NT2/D1 (cell line): ENCODE measurements around the gene IQSEC1.

Source experiments
- DNase-seq: peaks from one replicate; pipeline ENCODE4 v3.0.0-alpha.2; 2011; ENCODE audit warnings: low read depth, low spot score
- H3K27me3 ChIP-seq: 2 replicates; pipeline ENCODE4 v1.6.0; 2011; ENCODE audit warnings: mild to moderate bottlenecking; ENCODE audit not compliant: insufficient read length, insufficient read depth
- H3K36me3 ChIP-seq: 2 replicates; pipeline ENCODE4 v1.6.1; 2011; ENCODE audit warnings: mild to moderate bottlenecking, low read length, mixed read lengths; ENCODE audit not compliant: insufficient read depth, insufficient read length
- H3K4me1 ChIP-seq: 2 replicates; pipeline ENCODE4 v1.5.1; 2011; ENCODE audit not compliant: insufficient read depth, insufficient read length
- H3K4me3 ChIP-seq: 2 replicates; pipeline ENCODE4 v1.5.1; 2011; ENCODE audit warnings: low read depth; ENCODE audit not compliant: insufficient read length
- H3K9ac ChIP-seq: 2 replicates; pipeline ENCODE4 v1.6.0; 2011; ENCODE audit warnings: low read depth; ENCODE audit not compliant: insufficient read length
- H3K9me3 ChIP-seq: 2 replicates; pipeline ENCODE4 v1.5.1; 2011; ENCODE audit warnings: mild to moderate bottlenecking, low read length; ENCODE audit not compliant: insufficient read depth
- SUZ12 ChIP-seq: IDR thresholded peaks from 2 replicates; pipeline ENCODE4 v1.6.1; 2011; ENCODE audit not compliant: insufficient read length, insufficient read depth; ENCODE audit errors: extremely low read depth
- YY1 ChIP-seq: IDR thresholded peaks from 2 replicates; pipeline ENCODE4 v1.6.1; 2011; ENCODE audit not compliant: insufficient read length, insufficient read depth
- ZNF274 ChIP-seq: IDR thresholded peaks from 2 replicates; pipeline ENCODE4 v1.6.1; 2011; ENCODE audit warnings: mild to moderate bottlenecking, low read depth, low read length

Gene IQSEC1

GRCh38 chr3:12869035-12869621, 204.1 kb downstream of the IQSEC1 start:
- Histone ChIP-seq H3K4me3 (peak overlapping the region; percentile 71), H3K36me3 (no peaks in the 10 kb centered on the region), H3K9me3 (peaks cover 12% of the 10 kb centered on the region), H3K27me3 (peaks cover 53% of the 10 kb centered on the region), H3K4me1 (peaks cover 6% of the 10 kb centered on the region), H3K9ac (peak overlapping the region; percentile 69)
- TF ChIP-seq ZNF274: no peak
- TF ChIP-seq SUZ12: no peak
- TF ChIP-seq YY1: no peak
- DNase-seq: no peak

- no peak for TF ChIP-seq SUZ12
- no peak for TF ChIP-seq ZNF274
- TF ChIP-seq YY1: no peak
- Histone ChIP-seq H3K27me3 (peaks cover 52% of the 10 kb centered on the region), H3K36me3 (no peaks in the 10 kb centered on the region), H3K9ac (peak overlapping the region; percentile 69), H3K4me1 (peaks cover 4% of the 10 kb centered on the region), H3K9me3 (peaks cover 12% of the 10 kb centered on the region), H3K4me3 (peak overlapping the region; percentile 71)
- DNase-seq: peak; percentile 51
Observed at GRCh38 chr3:12868039-12869034, 204.9 kb downstream of the IQSEC1 start.

GRCh38 chr3:12866836-12867235, 206.4 kb downstream of the IQSEC1 start:
- TF ChIP-seq YY1 (no peak), ZNF274 (no peak), SUZ12 (no peak)
- no peak overlapping the region for H3K9ac ChIP-seq
- no peak for DNase-seq
- H3K27me3 ChIP-seq: peaks cover 47% of the 10 kb centered on the region
- no peaks in the 10 kb centered on the region for H3K36me3 ChIP-seq
- peaks cover 12% of the 10 kb centered on the region for H3K9me3 ChIP-seq
- no peak overlapping the region for H3K4me3 ChIP-seq
- peaks cover 4% of the 10 kb centered on the region for H3K4me1 ChIP-seq

- Histone ChIP-seq H3K27me3 (peaks cover 38% of the 10 kb centered on the region), H3K4me3 (no peak overlapping the region), H3K9me3 (peaks cover 12% of the 10 kb centered on the region), H3K36me3 (no peaks in the 10 kb centered on the region), H3K4me1 (peaks cover 4% of the 10 kb centered on the region), H3K9ac (no peak overlapping the region)
- DNase-seq: no peak
- no peak for TF ChIP-seq SUZ12
- no peak for TF ChIP-seq YY1
- TF ChIP-seq ZNF274: no peak
Observed at GRCh38 chr3:12865271-12865670, 208.0 kb downstream of the IQSEC1 start.

- H3K9ac ChIP-seq: no peak overlapping the region
- peaks cover 30% of the 10 kb centered on the region for H3K27me3 ChIP-seq
Observed at GRCh38 chr3:12862387-12862786, 210.8 kb downstream of the IQSEC1 start.

GRCh38 chr3:12861611-12862010, 211.6 kb downstream of the IQSEC1 start:
- no peak for DNase-seq
- Histone ChIP-seq H3K27me3 (peaks cover 30% of the 10 kb centered on the region), H3K9me3 (peaks cover 12% of the 10 kb centered on the region), H3K36me3 (no peaks in the 10 kb centered on the region), H3K4me1 (no peaks in the 10 kb centered on the region), H3K4me3 (no peak overlapping the region), H3K9ac (no peak overlapping the region)
- TF ChIP-seq ZNF274 (no peak), YY1 (no peak), SUZ12 (no peak)

More at GRCh38 chr3:12862387-12862786, 210.8 kb downstream of the IQSEC1 start:
- H3K9me3 ChIP-seq: peaks cover 12% of the 10 kb centered on the region
- H3K36me3 ChIP-seq: no peaks in the 10 kb centered on the region
- DNase-seq: no peak
- H3K4me3 ChIP-seq: no peak overlapping the region
- H3K4me1 ChIP-seq: no peaks in the 10 kb centered on the region
- TF ChIP-seq ZNF274: no peak
- TF ChIP-seq YY1: no peak
- TF ChIP-seq SUZ12: no peak

- TF ChIP-seq SUZ12: no peak
- Histone ChIP-seq H3K27me3 (peaks cover 37% of the 10 kb centered on the region), H3K4me3 (no peak overlapping the region), H3K9me3 (no peaks in the 10 kb centered on the region), H3K9ac (no peak overlapping the region), H3K36me3 (no peaks in the 10 kb centered on the region), H3K4me1 (no peaks in the 10 kb centered on the region)
- no peak for DNase-seq
Observed at GRCh38 chr3:12859840-12860239, 213.4 kb downstream of the IQSEC1 start.
